ENCODE measurements around the gene PPIL1.

Gene PPIL1

DNA sequence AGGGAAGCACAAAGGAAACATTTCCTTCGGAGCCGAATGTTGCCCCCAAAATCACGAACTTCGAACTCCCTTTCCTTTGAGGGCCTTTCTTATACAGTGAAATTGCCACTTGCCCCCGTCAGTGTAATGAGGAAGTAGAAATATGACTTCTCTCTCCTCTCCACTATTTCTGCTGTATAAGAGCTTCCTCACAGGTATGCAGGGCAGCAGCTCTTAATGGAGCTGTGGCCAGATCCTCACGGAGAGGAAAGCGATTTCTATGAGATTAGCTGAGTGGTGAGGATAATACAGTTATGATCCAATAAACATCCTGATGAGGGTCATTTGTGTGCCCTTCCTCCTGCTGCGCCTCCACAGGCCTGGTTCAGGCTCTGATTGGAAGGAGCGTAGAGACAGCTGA is 24.6 kb downstream of the PPIL1 start:
- Mint-ChIP-seq H3K27me3 (no peaks in the 10 kb centered on the region), H3K27ac (no peak overlapping the region), H3K4me1 (no peaks in the 10 kb centered on the region), H3K36me3 (peaks cover 32% of the 10 kb centered on the region), H3K4me3 (no peak overlapping the region), H3K9me3 (no peaks in the 10 kb centered on the region)

DNA sequence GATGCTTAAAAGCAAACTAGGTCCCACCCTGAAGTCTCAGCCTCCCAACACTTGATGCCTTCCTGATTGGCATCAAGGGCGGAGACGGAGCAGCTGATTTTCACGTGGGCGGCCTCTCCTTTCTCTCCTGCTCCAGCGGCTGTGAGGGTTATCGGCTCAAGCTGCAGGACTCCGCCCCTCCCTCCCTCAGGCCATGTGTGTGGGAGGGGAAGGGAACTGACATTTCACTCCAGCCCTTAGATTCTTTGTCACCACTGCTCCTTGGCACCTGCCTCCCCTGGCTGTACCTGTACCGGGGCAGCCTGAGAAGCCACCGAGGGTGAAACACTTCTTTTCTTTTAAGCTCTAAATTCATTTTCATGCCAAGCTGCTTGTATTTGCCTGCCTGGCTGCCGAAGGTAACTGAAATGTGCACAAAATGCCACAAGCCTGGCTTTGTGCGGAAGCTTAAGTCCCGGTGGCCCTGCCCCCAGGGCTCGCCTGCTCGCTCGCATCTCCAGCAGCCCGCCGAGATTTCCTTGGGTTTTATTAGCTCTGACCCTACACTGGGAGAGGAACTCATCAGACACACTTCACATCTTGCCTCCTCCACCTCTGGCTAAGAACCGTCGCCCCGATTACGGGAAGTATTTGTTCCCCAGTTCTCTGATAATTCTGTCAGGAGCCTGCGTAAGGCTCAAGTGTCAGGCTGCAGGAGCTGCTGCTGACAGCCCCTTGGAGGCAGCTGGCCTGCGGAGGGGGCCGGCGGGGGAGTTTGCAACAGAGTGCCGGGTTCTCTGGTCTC is 25.8 kb downstream of the PPIL1 start:
- peaks cover 28% of the 10 kb centered on the region for H3K36me3 Mint-ChIP-seq
- H3K4me3 Mint-ChIP-seq, result no peak overlapping the region
- H3K27me3 Mint-ChIP-seq, result no peaks in the 10 kb centered on the region
- no peak overlapping the region for H3K27ac Mint-ChIP-seq
- H3K4me1 Mint-ChIP-seq, result no peaks in the 10 kb centered on the region
- H3K9me3 Mint-ChIP-seq, result no peaks in the 10 kb centered on the region

- no peak overlapping the region for H3K4me3 Mint-ChIP-seq
- H3K27ac Mint-ChIP-seq, result no peak overlapping the region
- H3K9me3 Mint-ChIP-seq, result no peaks in the 10 kb centered on the region
- H3K36me3 Mint-ChIP-seq, result peaks cover 23% of the 10 kb centered on the region
- no peaks in the 10 kb centered on the region for H3K4me1 Mint-ChIP-seq
- H3K27me3 Mint-ChIP-seq, result no peaks in the 10 kb centered on the region
Measured at GRCh38 chr6:36847991-36848390, 26.6 kb downstream of the PPIL1 start.

DNA sequence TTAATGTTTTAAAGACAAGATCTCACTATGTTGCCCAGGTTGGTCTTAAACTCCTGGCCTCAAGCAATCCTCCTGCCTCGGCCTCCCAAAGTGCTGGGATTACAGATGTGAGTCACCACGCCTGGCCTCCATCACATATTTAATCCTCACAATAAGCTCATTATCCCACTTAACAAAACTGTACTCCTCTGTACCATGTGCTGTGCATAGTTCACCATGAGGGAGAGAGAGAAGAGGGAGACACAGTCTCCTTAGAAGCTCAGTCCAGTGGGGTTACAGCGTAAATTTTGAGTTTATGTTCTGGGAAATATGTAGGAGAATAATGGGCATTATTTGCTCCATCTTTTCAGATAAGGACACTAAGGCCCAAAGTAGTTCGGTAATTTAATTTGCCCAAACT is 27.5 kb downstream of the PPIL1 start:
- H3K27me3 Mint-ChIP-seq, result no peaks in the 10 kb centered on the region
- H3K36me3 Mint-ChIP-seq, result peaks cover 19% of the 10 kb centered on the region
- no peak overlapping the region for H3K4me3 Mint-ChIP-seq
- no peak overlapping the region for H3K27ac Mint-ChIP-seq
- H3K9me3 Mint-ChIP-seq, result no peaks in the 10 kb centered on the region
- no peaks in the 10 kb centered on the region for H3K4me1 Mint-ChIP-seq

GRCh38 chr6:36845233-36845632 is 29.4 kb downstream of the PPIL1 start:
- Mint-ChIP-seq H3K4me1 (peaks cover 7% of the 10 kb centered on the region), H3K36me3 (peaks cover 8% of the 10 kb centered on the region), H3K27me3 (peaks cover 5% of the 10 kb centered on the region), H3K27ac (no peak overlapping the region), H3K9me3 (no peaks in the 10 kb centered on the region), H3K4me3 (no peak overlapping the region)

- Mint-ChIP-seq H3K27ac (peak overlapping the region; percentile 55), H3K4me3 (no peak overlapping the region), H3K36me3 (peaks cover 1% of the 10 kb centered on the region), H3K27me3 (peaks cover 5% of the 10 kb centered on the region), H3K4me1 (peaks cover 7% of the 10 kb centered on the region), H3K9me3 (no peaks in the 10 kb centered on the region)
Measured at GRCh38 chr6:36844232-36845170, 30.1 kb downstream of the PPIL1 start.

- Mint-ChIP-seq H3K27ac (peak overlapping the region; percentile 56), H3K27me3 (peaks cover 12% of the 10 kb centered on the region), H3K9me3 (no peaks in the 10 kb centered on the region), H3K36me3 (no peaks in the 10 kb centered on the region), H3K4me1 (peaks cover 13% of the 10 kb centered on the region), H3K4me3 (no peak overlapping the region)
Measured at GRCh38 chr6:36843170-36843569, 31.4 kb downstream of the PPIL1 start.

GRCh38 chr6:36841756-36842155 is 32.8 kb downstream of the PPIL1 start:
- H3K27me3 Mint-ChIP-seq, result peaks cover 18% of the 10 kb centered on the region
- peaks cover 14% of the 10 kb centered on the region for H3K4me1 Mint-ChIP-seq
- no peaks in the 10 kb centered on the region for H3K36me3 Mint-ChIP-seq
- no peak overlapping the region for H3K27ac Mint-ChIP-seq
- H3K4me3 Mint-ChIP-seq, result no peak overlapping the region
- no peaks in the 10 kb centered on the region for H3K9me3 Mint-ChIP-seq

DNA sequence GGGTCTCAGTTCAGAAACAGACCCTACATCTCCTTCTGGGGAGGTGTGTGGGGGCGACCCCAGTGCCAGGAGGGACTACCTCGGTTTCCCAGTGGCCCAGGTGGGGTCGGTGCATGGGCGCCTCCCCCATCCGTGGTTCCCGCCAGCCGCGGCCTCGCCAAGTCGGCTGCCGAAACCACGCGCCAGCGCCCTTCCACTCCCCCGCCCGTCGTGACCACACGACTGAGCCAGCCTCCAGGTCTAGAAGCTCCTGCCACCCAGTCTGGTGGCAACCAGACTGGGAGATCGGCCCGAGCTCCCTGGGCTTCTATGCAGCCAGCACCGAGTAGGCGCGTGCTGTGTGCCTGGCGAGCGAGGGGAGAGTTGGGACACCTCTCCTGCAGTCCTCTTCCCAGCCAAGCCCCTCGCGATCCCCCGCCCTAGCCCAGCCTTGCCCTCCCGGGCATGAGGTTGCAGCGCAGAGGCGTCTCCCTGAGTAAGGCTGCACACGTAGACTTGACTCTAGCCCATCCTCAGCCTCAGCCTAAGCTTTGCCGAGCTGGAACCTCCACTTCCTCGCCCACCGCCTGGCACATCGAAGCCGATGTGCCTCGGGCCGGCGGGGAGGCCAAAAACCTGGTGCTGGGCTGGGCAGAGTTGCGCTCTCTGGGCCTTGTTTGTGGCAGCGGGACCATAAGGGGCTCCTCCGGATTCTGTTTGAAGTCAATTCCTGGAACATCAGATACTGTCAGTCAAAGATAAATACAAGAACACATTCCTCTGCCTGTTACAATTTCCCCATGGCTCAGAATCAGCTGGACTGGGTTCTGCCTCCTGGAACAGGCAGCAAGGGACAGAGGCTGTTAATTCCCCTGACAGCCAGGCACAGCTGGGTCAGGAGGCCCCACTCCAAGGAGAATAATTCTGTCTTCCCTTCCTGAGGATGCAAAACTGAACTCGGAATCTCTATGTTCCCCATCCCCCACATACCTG is 33.9 kb downstream of the PPIL1 start:
- Mint-ChIP-seq H3K9me3 (no peaks in the 10 kb centered on the region), H3K4me1 (peaks cover 14% of the 10 kb centered on the region), H3K36me3 (no peaks in the 10 kb centered on the region), H3K27me3 (peaks cover 18% of the 10 kb centered on the region), H3K4me3 (peak overlapping the region; percentile 78), H3K27ac (no peak overlapping the region)

GRCh38 chr6:36839749-36840431 is 34.7 kb downstream of the PPIL1 start:
- no peak overlapping the region for H3K27ac Mint-ChIP-seq
- H3K9me3 Mint-ChIP-seq, result no peaks in the 10 kb centered on the region
- H3K27me3 Mint-ChIP-seq, result peaks cover 18% of the 10 kb centered on the region
- no peaks in the 10 kb centered on the region for H3K36me3 Mint-ChIP-seq
- peak overlapping the region; percentile 78 for H3K4me3 Mint-ChIP-seq
- peaks cover 14% of the 10 kb centered on the region for H3K4me1 Mint-ChIP-seq

GRCh38 chr6:36838896-36839748 is 35.5 kb downstream of the PPIL1 start, which contains the start of gene CPNE5:
Gene CPNE5, minus strand, starts transcription at chr6:36839444. Its CDS starts 67 bp downstream, at chr6:36839377.
- Mint-ChIP-seq H3K4me1 (peaks cover 14% of the 10 kb centered on the region), H3K36me3 (no peaks in the 10 kb centered on the region), H3K4me3 (peak within 1 kb of the TSS; percentile 78), H3K27ac (no peak within 1 kb of the TSS), H3K9me3 (no peaks in the 10 kb centered on the region), H3K27me3 (peaks cover 18% of the 10 kb centered on the region)

DNA sequence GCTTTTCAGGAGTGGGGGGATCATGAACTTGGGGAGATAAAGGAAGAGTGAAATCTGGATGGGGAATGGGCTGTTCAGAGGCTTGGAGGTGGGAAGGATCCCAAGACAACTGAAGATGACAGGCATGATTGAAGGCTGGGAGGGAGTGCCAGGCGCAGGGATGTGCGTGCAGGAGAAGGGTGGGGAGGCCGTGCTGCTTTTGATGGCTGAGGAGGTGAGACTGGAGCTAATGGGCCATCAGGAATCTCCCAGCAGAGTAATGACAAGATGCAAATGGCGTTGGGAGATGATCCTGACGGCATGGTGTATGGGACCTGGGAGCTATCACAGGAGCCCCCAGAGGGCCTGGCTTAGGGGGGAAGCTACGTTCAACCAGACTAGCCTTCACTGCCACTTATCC is 36.9 kb downstream of the PPIL1 start:
- peaks cover 14% of the 10 kb centered on the region for H3K4me1 Mint-ChIP-seq
- H3K36me3 Mint-ChIP-seq, result no peaks in the 10 kb centered on the region
- H3K27ac Mint-ChIP-seq, result no peak overlapping the region
- no peak overlapping the region for H3K4me3 Mint-ChIP-seq
- H3K27me3 Mint-ChIP-seq, result peaks cover 18% of the 10 kb centered on the region
- H3K9me3 Mint-ChIP-seq, result no peaks in the 10 kb centered on the region

GRCh38 chr6:36837022-36837339 is 37.6 kb downstream of the PPIL1 start:
- Mint-ChIP-seq H3K36me3 (no peaks in the 10 kb centered on the region), H3K27me3 (peaks cover 18% of the 10 kb centered on the region), H3K4me3 (no peak overlapping the region), H3K27ac (no peak overlapping the region), H3K9me3 (no peaks in the 10 kb centered on the region), H3K4me1 (peaks cover 14% of the 10 kb centered on the region)
